Stomach smooth muscle (tissue), 2 donors: ENCODE data around the gene METTL15.
"Not testable (repeated sequence)": the region's sequence is repeated elsewhere in the genome, so short reads cannot be mapped to it uniquely, and the experiment has no call there.

ENCODE experiments used
- H3K27ac ChIP-seq: one replicate; pipeline ENCODE4 v1.7.0; 2013; ENCODE audit warnings: mild to moderate bottlenecking, low read length, inconsistent platforms
- H3K27me3 ChIP-seq, 2 donors: one replicate each; pipeline ENCODE4 v1.7.0; 2013; ENCODE audit warnings: low read length in 2 of 2; ENCODE audit not compliant: insufficient read depth in 2 of 2, control insufficient read depth in 1 of 2
- H3K36me3 ChIP-seq, 2 donors: one replicate each; pipeline ENCODE4 v1.7.0; 2013; ENCODE audit warnings: low read length in 2 of 2; ENCODE audit not compliant: control insufficient read depth in 2 of 2, insufficient read depth in 2 of 2
- H3K4me1 ChIP-seq: one replicate; pipeline ENCODE4 v1.7.0; 2013; ENCODE audit warnings: low read length; ENCODE audit not compliant: control insufficient read depth, insufficient read depth
- H3K4me3 ChIP-seq, 2 donors: one replicate each; pipeline ENCODE4 v1.7.0; 2013; ENCODE audit warnings: low read length in 2 of 2
- H3K9ac ChIP-seq, 2 donors: one replicate each; pipeline ENCODE4 v1.7.0; 2013; ENCODE audit warnings: low read length in 2 of 2, mild to moderate bottlenecking in 1 of 2
- H3K9me3 ChIP-seq, 2 donors: one replicate each; pipeline ENCODE4 v1.7.0; 2013; ENCODE audit warnings: low read length in 2 of 2; ENCODE audit not compliant: control insufficient read depth in 2 of 2
- donor health status: healthy.
- donor health status: Pancreatic carcinoma.

Gene METTL15

DNA sequence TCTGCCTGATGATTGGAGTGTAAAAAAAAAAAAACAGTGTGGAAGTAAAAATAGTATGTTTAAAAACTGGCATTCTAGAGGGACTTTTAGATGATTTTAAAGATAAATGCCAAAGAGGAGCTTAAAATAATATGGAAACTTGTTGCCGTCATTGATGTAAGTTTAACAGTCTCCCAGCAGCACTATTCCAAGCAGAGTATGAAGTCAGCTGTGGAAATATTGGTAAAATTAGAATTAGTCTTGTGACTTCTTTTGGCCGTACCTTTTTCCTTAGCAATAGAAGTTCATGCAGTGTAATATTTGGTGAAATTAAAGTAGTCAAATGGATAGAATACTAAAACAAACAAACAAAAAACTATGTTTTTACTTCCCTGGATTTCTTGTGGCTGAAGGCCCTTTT, 134.9 kb downstream of the METTL15 start:
- H3K9ac ChIP-seq: no peak overlapping the region
- H3K27me3 ChIP-seq: no peaks in the 10 kb centered on the region
- no peak overlapping the region for H3K27ac ChIP-seq
- H3K36me3 ChIP-seq: no peaks in the 10 kb centered on the region
- H3K4me3 ChIP-seq: no peak overlapping the region
- no peaks in the 10 kb centered on the region for H3K9me3 ChIP-seq
- no peaks in the 10 kb centered on the region for H3K4me1 ChIP-seq

- Histone ChIP-seq H3K4me3 (no peak overlapping the region), H3K27me3 (no peaks in the 10 kb centered on the region), H3K36me3 (no peaks in the 10 kb centered on the region), H3K4me1 (no peaks in the 10 kb centered on the region), H3K27ac (no peak overlapping the region), H3K9ac (no peak overlapping the region), H3K9me3 (no peaks in the 10 kb centered on the region)
Measured at GRCh38 chr11:28243581-28243980, 135.4 kb downstream of the METTL15 start.

- no peak overlapping the region for H3K4me3 ChIP-seq
- H3K9ac ChIP-seq: no peak overlapping the region
- no peaks in the 10 kb centered on the region for H3K9me3 ChIP-seq
- no peak overlapping the region for H3K27ac ChIP-seq
- H3K4me1 ChIP-seq: no peaks in the 10 kb centered on the region
- no peaks in the 10 kb centered on the region for H3K36me3 ChIP-seq
- H3K27me3 ChIP-seq: no peaks in the 10 kb centered on the region
Measured at GRCh38 chr11:28245131-28245530, 136.9 kb downstream of the METTL15 start.

GRCh38 chr11:28250192-28250591, 142.0 kb downstream of the METTL15 start:
- Histone ChIP-seq H3K36me3 (no peaks in the 10 kb centered on the region), H3K9me3 (no peaks in the 10 kb centered on the region), H3K4me1 (no peaks in the 10 kb centered on the region), H3K4me3 (no peak overlapping the region), H3K9ac (no peak overlapping the region), H3K27me3 (no peaks in the 10 kb centered on the region), H3K27ac (no peak overlapping the region)

DNA sequence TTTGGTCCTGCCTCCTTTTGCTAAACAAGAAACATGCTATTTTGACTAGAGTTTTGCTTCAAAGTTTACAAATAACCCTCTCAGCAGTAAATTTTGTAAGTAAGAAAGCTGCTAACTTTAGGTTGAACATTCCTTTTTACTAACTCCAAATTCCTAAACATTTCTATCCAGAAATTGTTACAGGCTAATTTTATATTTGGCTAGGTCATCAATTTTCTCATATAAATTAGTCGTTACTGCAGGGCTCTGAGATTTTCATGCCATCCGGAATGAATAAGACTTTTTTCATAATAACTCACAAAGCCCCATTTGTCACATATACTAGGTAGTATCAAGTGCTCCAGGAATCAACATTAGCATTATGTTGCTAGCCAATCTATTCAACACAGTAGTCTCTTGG, 143.1 kb downstream of the METTL15 start:
- no peaks in the 10 kb centered on the region for H3K4me1 ChIP-seq
- no peaks in the 10 kb centered on the region for H3K27me3 ChIP-seq
- no peak overlapping the region for H3K4me3 ChIP-seq
- H3K9me3 ChIP-seq: no peaks in the 10 kb centered on the region
- no peak overlapping the region for H3K27ac ChIP-seq
- no peaks in the 10 kb centered on the region for H3K36me3 ChIP-seq
- H3K9ac ChIP-seq: no peak overlapping the region

DNA sequence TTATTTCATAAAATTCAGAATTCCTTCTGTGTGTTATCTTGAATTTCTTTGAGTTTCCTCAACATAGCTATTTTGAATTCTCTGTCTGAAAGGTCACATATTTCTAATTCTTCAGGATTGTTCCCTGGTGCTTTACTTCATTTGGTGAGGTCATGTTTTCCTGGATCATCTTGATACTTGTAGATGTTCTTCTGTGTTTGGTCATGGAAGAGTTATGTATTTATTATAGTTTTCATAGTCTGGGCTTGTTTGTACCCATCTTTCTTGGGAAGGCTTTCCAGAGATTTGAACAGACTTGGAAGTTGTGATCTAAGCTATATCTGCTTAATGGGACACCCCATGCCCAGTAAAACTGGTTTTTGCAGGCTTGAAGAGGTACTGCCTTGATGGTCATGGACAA, 149.6 kb downstream of the METTL15 start:
- H3K27me3 ChIP-seq: no peaks in the 10 kb centered on the region
- no peak overlapping the region for H3K4me3 ChIP-seq
- H3K27ac ChIP-seq: no peak overlapping the region
- H3K9ac ChIP-seq: no peak overlapping the region
- H3K4me1 ChIP-seq: no peaks in the 10 kb centered on the region
- H3K9me3 ChIP-seq: no peaks in the 10 kb centered on the region
- H3K36me3 ChIP-seq: peaks cover 0 to 2% of the 10 kb centered on the region in 2 donors

- Histone ChIP-seq H3K27me3 (no peaks in the 10 kb centered on the region), H3K9ac (no peak overlapping the region), H3K4me3 (no peak overlapping the region), H3K9me3 (no peaks in the 10 kb centered on the region), H3K4me1 (no peaks in the 10 kb centered on the region), H3K27ac (no peak overlapping the region), H3K36me3 (peaks cover 0 to 2% of the 10 kb centered on the region in 2 donors)
Measured at GRCh38 chr11:28259177-28259843, 151.1 kb downstream of the METTL15 start.

DNA sequence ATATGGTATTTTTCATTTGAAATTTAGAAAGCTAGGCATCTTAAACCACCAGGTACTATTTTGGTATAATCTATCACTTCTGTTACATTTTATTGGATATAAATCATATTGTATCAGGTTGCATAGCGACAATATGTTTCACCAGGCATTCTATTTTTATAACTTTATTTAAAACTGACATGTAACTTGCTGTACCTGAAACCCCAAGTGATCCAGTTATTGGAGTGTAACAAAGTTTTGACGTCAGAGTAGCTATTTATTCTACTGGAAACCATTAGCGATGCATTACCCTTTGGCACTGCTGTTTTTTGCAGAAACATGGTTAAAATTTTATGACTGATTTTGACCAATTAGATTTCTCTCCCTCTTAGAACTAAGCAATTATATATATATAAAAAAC, 160.7 kb downstream of the METTL15 start:
- Histone ChIP-seq H3K36me3 (no peaks in the 10 kb centered on the region), H3K4me1 (no peaks in the 10 kb centered on the region), H3K27ac (no peak overlapping the region), H3K4me3 (no peak overlapping the region), H3K9ac (no peak overlapping the region), H3K27me3 (no peaks in the 10 kb centered on the region), H3K9me3 (no peaks in the 10 kb centered on the region)

- H3K36me3 ChIP-seq: no peaks in the 10 kb centered on the region
Measured at GRCh38 chr11:28269586-28269985, 161.4 kb downstream of the METTL15 start.

DNA sequence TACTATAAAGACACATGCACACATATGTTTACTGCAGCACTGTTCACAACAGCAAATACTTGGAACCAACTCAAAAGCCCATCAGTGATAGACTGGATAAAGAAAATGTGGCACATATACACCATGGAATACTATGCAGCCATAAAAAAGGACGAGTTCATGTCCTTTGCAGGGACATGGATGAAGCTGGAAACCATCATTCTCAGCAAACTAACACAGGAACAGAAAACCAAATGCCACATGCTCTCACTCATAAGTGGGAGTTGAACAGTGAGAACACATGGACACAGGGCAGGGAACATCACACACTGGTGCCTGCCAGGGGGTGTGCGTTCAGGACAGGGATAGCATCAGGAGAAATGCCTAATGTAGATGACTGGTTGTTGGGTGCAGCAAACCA, 164.1 kb downstream of the METTL15 start:
- H3K27ac ChIP-seq, H3K4me1 ChIP-seq, H3K27me3 ChIP-seq, H3K9ac ChIP-seq, H3K36me3 ChIP-seq, H3K4me3 ChIP-seq, H3K9me3 ChIP-seq: not testable (repeated sequence)

More at GRCh38 chr11:28269586-28269985, 161.4 kb downstream of the METTL15 start:
- Histone ChIP-seq H3K4me3 (no peak overlapping the region), H3K9me3 (no peaks in the 10 kb centered on the region), H3K9ac (no peak overlapping the region), H3K27me3 (no peaks in the 10 kb centered on the region), H3K27ac (no peak overlapping the region), H3K4me1 (no peaks in the 10 kb centered on the region)

- H3K9ac ChIP-seq: no peak overlapping the region
- H3K27ac ChIP-seq: no peak overlapping the region
- no peaks in the 10 kb centered on the region for H3K27me3 ChIP-seq
- H3K36me3 ChIP-seq: no peaks in the 10 kb centered on the region
- no peaks in the 10 kb centered on the region for H3K4me1 ChIP-seq
- no peaks in the 10 kb centered on the region for H3K9me3 ChIP-seq
- H3K4me3 ChIP-seq: no peak overlapping the region
Measured at GRCh38 chr11:28274216-28274615, 166.0 kb downstream of the METTL15 start.
